Left lobe of liver (tissue), 2 donors: ENCODE measurements around the gene KCNIP4. TPM values are rescaled to one million over a fixed set of nuclear protein-coding genes. Genes with fewer than 3 reads are reported as not detected.

Experiments
- ATAC-seq: fragments of 200-7000 bp; cut with Tn5 transposase; one replicate; pipeline ENCODE4 v1.9.1; 2020; ENCODE audit warnings: mild to moderate bottlenecking, moderate library complexity
- DNase-seq: peaks from one replicate; pipeline ENCODE4 v3.0.0-alpha.2; 2020; ENCODE audit warnings: low spot score
- total RNA-seq: library from RNA; stranded (reverse); gene quantifications from one replicate; pipeline ENCODE4 v1.2.1, GENCODE V29; 2021
- donor health status: DM: no; HTN: no; CAD: no; lungs with moderate emphysema.
- donor health status: DM: no; HTN: yes; CAD: no.

KCNIP4 gene
- total RNA-seq, 1 donor from 2014 or later = not detected

DNA sequence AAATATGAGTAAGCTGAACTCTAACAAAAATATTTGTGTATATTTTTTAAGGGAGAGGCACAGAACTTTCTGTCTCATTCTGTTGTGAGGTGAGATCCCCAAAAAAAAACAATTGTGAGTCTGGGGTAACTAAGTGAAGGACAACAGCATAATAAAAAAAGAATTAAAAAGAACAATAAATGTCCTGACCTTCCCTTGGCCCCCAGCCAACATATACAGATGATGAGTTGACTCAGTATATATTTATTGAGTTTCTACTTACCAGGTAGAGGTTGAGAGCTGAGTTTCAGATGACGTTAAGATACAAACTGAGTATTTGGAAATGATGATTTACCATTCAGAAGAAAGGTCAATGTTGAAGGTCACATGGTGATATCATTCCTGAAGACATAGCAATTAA, 239.5 kb downstream of the KCNIP4 start:
- no peak for ATAC-seq
- no peak for DNase-seq

GRCh38 chr4:21699446-21699845, 249.1 kb downstream of the KCNIP4 start:
- ATAC-seq (no peak), DNase-seq (no peak)

DNA sequence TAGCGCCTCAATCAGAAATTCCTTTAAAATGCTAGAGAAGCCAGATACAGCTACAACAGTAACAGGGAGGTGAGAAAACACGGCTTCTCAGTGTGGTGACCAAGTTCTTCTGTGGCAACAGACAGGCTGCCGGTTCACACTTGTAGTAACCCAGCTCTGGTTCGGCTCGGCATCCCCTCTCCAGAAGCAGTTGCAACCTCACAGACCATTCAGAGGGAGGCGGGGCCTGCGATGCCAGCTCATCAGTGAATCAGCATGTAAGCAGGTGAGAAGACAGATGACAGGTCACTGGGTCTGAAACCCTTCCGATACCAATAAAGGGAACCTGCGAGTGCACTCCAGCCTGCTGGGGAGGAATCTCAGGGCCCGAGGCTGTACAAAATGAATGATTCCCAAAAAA, 251.0 kb downstream of the KCNIP4 start:
- DNase-seq (no peak), ATAC-seq (no peak)

DNA sequence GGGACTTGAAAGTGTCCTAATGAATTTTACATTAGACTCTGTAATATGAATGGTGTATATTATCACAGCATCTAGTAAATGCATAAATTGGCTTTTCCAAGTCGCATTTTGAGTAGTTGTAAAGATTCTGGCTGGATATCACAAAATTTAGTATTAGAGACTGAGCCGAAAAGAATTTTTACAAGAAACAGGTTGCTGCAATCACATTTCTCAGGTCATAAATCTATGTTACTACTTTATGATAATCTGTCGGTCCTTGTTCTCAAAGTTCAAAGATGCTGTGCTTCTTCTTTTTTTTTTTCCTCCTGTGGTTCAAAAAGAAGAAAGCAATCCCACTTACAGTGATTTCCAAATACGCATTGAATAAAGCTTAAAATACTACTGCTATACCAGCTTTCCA, 253.4 kb downstream of the KCNIP4 start:
- DNase-seq (no peak), ATAC-seq (no peak)

DNA sequence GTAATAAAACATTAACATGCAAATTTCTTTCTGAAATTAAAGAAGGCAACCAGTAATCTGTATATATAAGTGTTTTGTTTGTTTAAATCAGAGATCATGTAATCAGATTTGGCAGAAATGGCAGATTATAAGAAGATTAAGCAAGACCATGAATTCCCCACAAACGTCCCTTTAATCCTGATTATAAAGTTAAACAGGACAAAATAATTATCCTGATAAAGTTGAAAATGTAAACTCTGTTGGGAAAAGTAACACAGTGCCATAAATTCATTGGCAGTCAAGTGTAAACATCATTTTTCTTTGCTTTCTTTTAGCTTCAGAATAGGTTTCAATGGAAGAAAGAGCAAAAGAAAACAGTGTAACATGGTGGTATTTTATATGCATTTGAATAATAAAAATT, 256.3 kb downstream of the KCNIP4 start:
- DNase-seq (no peak), ATAC-seq (no peak)

GRCh38 chr4:21688596-21689265, 259.8 kb downstream of the KCNIP4 start:
- no peak for ATAC-seq

GRCh38 chr4:21685911-21686310, 262.7 kb downstream of the KCNIP4 start:
- DNase-seq = no peak
- no peak for ATAC-seq

More at GRCh38 chr4:21688596-21689265, 259.8 kb downstream of the KCNIP4 start:
- no peak for DNase-seq

DNA sequence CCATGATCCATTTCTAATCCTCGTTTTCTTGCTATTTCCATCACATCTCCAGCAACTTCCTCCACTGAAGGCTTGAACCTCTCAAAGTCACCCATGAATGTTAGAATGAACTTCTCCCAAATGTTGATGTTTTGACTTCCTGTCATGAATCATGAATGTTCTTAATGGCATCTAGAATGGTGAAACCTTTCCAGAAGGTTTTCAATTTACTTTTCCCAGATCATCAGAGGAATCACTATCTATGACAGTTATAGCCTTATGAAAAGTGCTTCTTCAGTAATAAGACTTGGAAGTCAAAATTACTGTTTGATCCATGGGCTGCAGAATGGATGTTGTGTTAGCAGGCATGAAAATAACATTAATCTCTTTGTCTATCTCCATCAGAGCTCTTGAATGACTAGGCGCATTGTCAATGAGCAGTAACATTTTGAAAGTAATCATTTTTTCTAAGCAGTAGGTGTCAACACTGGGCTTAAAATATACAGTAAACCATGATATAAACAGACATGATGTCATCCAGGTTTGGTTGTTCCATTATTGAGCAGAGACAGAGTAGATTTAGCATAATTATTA, 268.2 kb downstream of the KCNIP4 start:
- ATAC-seq (no peak), DNase-seq (no peak)

- DNase-seq (no peak), ATAC-seq (no peak)
Measured at GRCh38 chr4:21678711-21679110, 269.9 kb downstream of the KCNIP4 start.

DNA sequence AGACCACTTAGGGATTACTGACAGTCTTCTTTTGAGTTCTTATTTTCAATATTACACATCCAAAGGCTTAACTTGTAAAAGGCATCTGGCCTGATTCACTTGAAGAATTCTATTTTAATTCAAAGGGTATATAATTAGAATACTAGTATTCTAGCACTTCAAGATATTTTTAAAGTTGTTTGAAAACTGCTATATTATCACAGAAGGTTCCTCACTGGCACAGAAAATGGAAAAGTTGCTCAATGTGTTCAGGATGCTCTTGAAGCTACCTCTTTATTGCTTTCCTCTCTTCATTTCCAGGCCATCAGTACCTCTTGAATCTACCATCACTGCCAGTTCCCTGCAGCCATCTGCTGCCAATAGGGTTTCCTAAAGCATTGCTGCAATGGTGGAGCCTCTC, 271.4 kb downstream of the KCNIP4 start:
- ATAC-seq (no peak), DNase-seq (no peak)

- ATAC-seq (no peak), DNase-seq (no peak)
Measured at GRCh38 chr4:21664355-21664754, 284.2 kb downstream of the KCNIP4 start.

- ATAC-seq (no peak), DNase-seq (no peak)
Measured at GRCh38 chr4:21656832-21657231, 291.7 kb downstream of the KCNIP4 start.

DNA sequence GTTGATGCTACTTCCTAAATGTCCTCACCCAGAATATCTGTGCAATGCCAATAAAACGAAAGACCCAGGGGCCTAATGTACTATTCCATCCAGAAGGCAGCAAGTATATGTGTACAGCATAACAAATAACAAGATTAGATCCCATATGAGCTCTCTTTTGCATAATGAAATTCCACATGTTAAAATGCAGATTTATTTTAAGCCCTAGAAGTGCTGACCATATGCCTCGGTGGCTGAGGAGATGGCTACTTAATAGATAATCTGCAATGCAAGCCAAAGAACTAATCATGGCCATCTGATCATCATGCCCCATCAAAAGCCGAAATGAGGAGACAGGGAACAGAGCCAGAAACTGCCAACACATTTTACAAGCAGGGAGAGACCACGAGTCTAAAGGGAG, 293.5 kb downstream of the KCNIP4 start:
- ATAC-seq = no peak

GRCh38 chr4:21652508-21653231, 295.9 kb downstream of the KCNIP4 start:
- no peak for DNase-seq
- no peak for ATAC-seq

More for the DNA sequence above, 293.5 kb downstream of the KCNIP4 start:
- no peak for DNase-seq

GRCh38 chr4:21649391-21650090, 299.0 kb downstream of the KCNIP4 start:
- ATAC-seq (no peak), DNase-seq (no peak)

DNA sequence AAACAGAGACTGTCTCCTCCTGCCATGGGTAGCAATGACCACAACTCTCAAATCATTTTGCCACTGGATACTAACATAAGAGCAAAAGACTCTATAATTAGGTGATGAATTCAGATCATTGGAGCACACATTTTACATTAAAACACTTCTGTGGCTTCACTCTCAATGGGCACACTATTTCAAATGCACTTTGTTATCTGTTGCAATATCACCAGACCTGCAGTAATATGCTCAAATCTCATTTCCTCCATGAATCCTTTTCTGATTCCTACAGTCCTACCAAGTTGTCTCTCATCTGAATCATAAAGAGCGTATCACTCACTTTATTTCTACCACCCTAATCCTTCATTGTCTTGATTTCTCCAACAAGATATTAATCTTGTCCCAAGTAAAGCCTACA, 302.8 kb downstream of the KCNIP4 start:
- DNase-seq = no peak

DNA sequence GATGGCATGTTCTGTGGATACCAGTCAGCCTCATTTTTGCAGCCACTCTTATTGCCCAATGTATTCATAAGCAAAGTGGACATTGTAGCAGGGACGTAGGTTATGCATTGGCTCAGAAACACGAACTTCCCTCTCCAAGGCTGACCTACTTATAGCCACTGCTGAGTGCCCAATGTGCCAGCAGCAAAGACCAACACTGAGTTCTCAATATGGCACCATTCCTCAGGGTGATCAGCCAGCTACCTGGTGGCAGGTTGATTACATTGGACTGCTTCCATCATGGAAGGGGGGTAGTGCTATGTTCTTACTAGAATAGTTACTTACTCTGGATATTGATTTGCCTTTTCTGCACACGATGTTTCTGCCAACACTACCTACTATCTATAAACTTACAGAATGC, 306.9 kb downstream of the KCNIP4 start:
- no peak for ATAC-seq
- no peak for DNase-seq

More for the DNA sequence above, 302.8 kb downstream of the KCNIP4 start:
- no peak for ATAC-seq

DNA sequence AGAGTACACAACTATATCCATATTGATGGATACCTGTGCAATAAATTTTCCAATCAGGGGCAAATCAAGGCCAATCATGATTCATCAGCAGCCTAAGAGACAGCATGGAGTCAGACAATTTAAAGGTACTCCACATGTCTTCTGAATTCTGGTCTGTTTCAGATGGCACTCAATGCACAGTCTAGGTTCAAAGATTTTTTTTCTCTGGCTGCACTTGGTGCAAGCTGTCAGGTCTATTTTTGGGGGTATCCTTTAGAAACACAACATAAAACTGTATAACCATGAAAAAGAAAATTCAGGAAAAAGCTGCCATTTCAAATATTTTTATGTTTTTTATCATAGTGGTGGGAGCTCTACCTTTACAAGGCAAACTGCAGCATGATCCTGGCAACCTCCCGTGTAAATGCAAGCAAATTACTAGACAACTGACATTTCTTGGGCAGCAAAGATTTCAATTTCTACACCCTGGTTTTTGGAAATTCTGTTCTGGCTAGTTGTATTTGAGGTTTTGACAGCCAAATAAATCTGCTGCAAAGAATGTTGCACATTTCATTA, 310.3 kb downstream of the KCNIP4 start:
- no peak for DNase-seq
- ATAC-seq = no peak

- no peak for DNase-seq
- no peak for ATAC-seq
Measured at GRCh38 chr4:21628916-21629610, 319.5 kb downstream of the KCNIP4 start.

GRCh38 chr4:21628116-21628670, 320.4 kb downstream of the KCNIP4 start:
- DNase-seq (no peak), ATAC-seq (no peak)
